NCI-H2171 treated with DMSO at 0.1 percent for 48 hours (cell line): Measurements from ENCODE around the gene MMD2.

ENCODE experiments used
- DNase-seq: peaks from one replicate; lab custom pipeline; 2025; lab: John Stamatoyannopoulos, UW

The MMD2 gene

DNA sequence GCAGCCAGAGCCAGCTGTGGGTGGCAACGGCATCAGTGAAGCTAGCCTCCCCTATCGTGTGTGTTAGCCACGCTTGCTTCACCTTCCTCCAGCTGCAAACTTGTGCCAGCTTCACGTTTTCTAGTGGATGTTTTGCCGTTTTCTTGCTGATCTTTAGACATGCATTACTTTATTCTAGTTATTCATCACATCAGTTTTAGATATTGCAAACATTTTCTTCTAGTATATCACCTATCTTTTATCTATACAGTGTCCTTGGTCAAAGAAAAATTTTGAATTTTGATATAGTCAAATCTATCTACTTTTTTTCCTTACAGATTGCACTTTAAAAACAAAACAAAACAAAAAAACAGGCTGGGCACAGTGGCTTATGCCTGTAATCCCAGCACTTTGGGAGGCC, 90.5 kb downstream of the MMD2 start:
- no peak for DNase-seq

DNA sequence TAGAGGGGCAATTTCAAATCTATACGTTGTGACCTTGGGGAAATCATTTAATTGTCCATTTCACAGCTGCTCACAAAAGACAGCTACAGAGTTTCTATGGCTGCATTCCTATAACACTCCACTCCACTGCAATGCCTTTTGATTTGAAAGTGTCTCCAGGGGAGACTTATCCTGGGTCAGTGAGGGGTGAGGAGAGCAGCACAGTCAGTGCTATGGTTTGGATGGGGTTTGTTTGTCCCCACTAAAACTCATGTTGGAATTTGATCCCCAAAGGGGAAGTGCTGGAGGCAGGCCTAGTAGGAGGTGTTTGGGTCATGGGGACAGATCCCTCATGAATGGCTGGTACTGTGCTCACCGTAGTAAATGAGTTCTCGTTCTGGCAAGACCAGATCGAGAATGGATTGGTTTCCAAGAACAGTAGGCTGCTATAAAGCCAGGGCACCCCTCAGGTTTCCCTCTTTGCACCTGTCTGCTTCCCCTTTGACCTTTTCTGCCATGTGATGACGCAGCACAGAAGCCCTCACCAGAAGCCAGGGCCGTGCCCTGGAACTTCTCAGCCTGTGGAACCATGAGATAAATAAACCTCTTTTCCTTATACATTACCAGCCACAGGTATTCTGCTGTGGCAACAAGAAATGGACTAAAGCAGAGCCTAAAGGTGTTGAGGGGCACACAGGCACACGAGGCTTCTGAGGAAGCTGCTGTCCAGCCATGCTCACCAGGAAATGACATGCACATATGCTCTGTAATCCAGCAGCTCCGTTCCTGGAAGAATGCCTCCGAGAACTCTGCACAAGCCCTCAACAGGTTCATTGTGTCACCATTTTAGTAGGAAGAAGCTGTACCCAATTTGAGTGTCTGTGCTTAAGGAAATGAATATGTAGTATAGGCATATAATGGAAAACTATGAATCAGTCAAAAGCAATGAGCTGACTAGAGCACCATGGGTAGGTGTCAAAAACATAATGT, 92.2 kb downstream of the MMD2 start:
- DNase-seq: no peak

DNA sequence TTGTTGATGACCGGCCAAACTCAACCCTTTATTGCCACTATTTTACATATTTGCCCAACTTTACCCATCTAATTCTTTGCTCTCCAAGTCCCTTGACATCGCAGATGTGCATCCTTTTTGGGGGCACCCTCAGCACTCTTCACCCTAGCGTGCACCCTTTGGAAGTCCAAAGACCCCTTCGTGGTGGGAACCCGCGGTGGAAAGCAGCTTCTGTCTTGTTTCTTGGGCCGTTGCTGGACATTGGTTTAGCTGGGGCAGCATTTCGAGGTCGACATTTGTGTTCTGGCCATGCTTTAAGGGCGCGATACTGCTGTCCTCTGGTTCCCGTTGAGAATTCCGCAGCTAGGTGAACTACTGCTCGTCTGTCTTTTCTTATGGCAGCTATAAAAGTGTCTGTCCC, 96.8 kb downstream of the MMD2 start:
- no peak for DNase-seq

DNA sequence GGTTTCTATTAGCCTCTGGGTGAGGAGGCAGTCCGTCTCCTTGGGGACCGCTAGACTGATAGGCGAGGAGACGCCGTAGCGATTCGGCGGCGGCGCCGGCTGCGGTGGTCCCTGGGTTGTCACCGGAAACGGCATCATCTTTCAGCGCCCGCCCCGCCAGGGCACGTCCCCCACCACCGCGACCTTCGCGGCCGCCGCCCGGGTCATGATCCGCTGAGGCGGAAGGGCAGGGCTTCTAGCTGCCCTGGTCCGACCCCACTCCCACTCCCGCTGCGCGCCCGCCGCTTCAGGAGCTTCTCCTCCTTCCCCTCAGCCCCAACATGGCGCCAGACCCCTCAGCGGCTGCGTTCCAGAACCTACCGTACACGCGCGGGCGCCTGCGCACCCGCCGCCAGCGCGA, 97.3 kb downstream of the MMD2 start, which contains the start of gene PAPOLB:
Gene PAPOLB (minus strand): TSS at position 358 of the 400 bp plus-strand sequence. CDS start 220 bp downstream, at position 138.
- no peak for DNase-seq

DNA sequence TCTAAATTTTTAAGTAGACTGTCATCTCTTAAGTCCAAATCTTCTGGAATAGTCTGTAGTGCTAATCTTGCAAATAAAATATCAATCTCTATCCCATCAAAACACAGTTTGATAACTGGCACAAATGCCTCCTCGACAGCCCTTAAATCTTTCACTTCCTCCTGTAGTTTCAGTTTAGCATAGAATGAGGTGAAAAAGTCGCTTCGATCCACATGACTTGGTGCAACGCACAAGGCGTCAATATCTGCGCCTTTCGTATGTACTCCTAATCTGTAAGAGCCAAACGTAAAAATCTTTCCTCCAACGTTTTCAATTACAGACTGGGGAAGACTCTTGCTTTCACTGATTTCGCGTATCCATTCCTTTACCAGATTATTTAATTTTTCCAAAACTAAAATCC, 97.8 kb downstream of the MMD2 start:
- DNase-seq: no peak

DNA sequence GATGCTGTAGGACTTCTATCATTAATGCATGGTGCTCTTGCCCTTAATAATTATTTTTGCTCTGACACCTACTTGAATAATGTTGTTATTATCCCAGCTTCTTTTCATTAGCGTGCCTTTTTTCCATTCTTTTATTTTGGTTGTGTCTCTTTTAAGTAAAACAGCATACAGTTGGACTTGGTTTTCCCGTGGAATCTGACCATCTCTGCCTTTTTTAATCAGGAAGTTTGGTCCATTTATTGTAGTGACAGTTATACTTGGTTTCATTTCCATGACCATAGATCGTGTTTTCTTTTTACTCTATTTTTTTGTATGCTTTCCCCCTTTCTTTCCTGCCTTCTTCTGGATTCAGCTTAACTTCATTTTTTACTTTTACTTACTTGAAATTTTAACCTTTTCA, 101.8 kb downstream of the MMD2 start:
- DNase-seq: no peak

DNA sequence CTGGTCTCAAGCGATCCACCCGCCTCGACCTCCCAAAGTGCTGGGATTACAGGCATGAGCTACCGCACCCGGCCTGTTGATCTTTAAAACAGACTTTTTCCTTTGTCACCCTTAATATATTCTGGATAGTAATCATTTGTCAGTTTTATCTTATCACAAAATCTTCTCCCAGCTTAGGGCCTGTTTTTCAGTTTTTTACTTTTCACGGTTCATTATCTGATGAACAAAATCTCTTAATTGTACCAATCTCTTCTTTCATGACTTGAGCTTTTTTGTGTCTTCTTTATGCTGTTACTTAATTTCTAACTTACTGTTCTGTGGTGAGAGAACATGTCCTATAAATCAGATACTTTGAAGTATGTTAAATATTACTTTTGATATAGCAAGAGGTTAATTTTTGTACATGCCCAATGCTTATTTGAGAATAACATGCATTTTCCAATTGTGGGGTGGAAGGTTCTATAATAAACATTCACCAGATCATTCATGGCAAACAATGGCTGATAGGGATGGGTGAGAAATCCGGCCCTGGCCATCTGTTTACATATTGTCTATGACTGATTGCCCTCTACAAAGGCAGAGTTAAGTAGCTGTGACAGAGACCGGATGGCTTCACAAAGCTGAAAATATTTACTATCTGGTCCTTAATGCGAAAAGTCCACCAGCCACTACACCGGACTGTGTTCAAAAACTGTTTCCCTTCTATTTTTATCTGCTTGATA, 102.5 kb downstream of the MMD2 start:
- DNase-seq: peak; percentile 29
